Activated B cell treated with CpG ODN at 0.5 μM for 24 hours (primary cell): ENCODE data around the gene PLEKHG4B. TPM values are rescaled to one million over a fixed set of nuclear protein-coding genes. Genes with fewer than 3 reads are reported as not detected.

ENCODE experiments used
- ATAC-seq: fragments of 200-7000 bp; cut with Tn5 transposase; one replicate; pipeline ENCODE4 v1.10.0; 2021; ENCODE audit warnings: low read depth, mild to moderate bottlenecking, moderate library complexity
- CTCF ChIA-PET: fragments of 350-600 bp; sonication (Branson Sonifier 250); formaldehyde crosslinking; loops from one replicate; lab custom pipeline; 2021; ENCODE audit warnings: antibody characterized with exemption; lab: Charles Lee
- POLR2A ChIA-PET: fragments of 350-600 bp; sonication (Branson Sonifier 250); formaldehyde crosslinking; loops from one replicate; lab custom pipeline; 2021; ENCODE audit warnings: antibody characterized with exemption; lab: Charles Lee
- DNase-seq: peaks from one replicate; pipeline ENCODE4 v3.0.0; 2022
- H3K27ac Mint-ChIP-seq: one replicate; pipeline ENCODE4 v1.8.0; 2020; ENCODE audit warnings: mixed read lengths
- H3K27me3 Mint-ChIP-seq: one replicate; pipeline ENCODE4 v1.8.0; 2021; ENCODE audit warnings: mixed read lengths
- H3K36me3 Mint-ChIP-seq: one replicate; pipeline ENCODE4 v1.8.0; 2021; ENCODE audit warnings: low read depth, mixed read lengths
- H3K4me1 Mint-ChIP-seq: one replicate; pipeline ENCODE4 v1.8.0; 2021; ENCODE audit warnings: mixed read lengths
- H3K4me3 Mint-ChIP-seq: one replicate; pipeline ENCODE4 v1.8.0; 2020; ENCODE audit warnings: mild to moderate bottlenecking, mixed read lengths
- H3K9me3 Mint-ChIP-seq: one replicate; pipeline ENCODE4 v1.8.0; 2020; ENCODE audit warnings: mixed read lengths
- intact Hi-C: fragments of 100-400 bp; cut with micrococcal nuclease; formaldehyde crosslinking; loops from one replicate; pipeline ENCODE4 v1.15.1; 2024
- total RNA-seq: library from RNA; stranded (reverse); gene quantifications from 2 replicates; pipeline ENCODE4 v1.2.3, GENCODE V29; 2022
- TF ChIP-seq, protein P1 (sequence below): fragments of 200-600 bp; IDR thresholded peaks from one replicate; pipeline ENCODE4 v1.8.0; 2022; ENCODE audit warnings: antibody characterized with exemption, mild to moderate bottlenecking

The PLEKHG4B gene
- total RNA-seq, 1 donor from 2014 or later = not detected

DNA sequence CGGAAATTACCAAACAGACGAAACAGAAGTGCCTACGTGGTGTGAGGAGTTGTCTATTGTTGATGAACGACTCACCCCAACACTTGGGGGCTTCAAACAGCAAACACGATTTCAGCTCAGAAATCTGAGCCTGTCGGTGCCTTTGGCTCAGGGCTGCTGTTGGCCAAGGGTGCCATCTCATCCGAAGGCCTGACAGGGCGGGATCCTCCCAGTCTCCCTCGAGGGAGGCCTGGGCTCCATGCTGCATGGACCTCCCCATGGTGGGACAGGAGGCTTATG lies 100.7 kb downstream of the PLEKHG4B start:
- POLR2A ChIA-PET = interaction anchor here (0.7 to 1.2 kb wide), 2 partner anchors 25 to 27 kb away, joined by 3 read pairs; partner anchors contain the start of genes CCDC127 and SDHA
- Mint-ChIP-seq H3K27me3 (peaks cover 11% of the 10 kb centered on the region), H3K4me1 (peaks cover 11% of the 10 kb centered on the region), H3K9me3 (no peaks in the 10 kb centered on the region), H3K4me3 (no peak overlapping the region), H3K36me3 (no peaks in the 10 kb centered on the region), H3K27ac (no peak overlapping the region)
- DNase-seq = no peak
- TF ChIP-seq, protein P1, sequence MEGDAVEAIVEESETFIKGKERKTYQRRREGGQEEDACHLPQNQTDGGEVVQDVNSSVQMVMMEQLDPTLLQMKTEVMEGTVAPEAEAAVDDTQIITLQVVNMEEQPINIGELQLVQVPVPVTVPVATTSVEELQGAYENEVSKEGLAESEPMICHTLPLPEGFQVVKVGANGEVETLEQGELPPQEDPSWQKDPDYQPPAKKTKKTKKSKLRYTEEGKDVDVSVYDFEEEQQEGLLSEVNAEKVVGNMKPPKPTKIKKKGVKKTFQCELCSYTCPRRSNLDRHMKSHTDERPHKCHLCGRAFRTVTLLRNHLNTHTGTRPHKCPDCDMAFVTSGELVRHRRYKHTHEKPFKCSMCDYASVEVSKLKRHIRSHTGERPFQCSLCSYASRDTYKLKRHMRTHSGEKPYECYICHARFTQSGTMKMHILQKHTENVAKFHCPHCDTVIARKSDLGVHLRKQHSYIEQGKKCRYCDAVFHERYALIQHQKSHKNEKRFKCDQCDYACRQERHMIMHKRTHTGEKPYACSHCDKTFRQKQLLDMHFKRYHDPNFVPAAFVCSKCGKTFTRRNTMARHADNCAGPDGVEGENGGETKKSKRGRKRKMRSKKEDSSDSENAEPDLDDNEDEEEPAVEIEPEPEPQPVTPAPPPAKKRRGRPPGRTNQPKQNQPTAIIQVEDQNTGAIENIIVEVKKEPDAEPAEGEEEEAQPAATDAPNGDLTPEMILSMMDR = no peak
- CTCF ChIA-PET = no interaction called here
- ATAC-seq = no peak
- intact Hi-C loops = no loop called here

DNA sequence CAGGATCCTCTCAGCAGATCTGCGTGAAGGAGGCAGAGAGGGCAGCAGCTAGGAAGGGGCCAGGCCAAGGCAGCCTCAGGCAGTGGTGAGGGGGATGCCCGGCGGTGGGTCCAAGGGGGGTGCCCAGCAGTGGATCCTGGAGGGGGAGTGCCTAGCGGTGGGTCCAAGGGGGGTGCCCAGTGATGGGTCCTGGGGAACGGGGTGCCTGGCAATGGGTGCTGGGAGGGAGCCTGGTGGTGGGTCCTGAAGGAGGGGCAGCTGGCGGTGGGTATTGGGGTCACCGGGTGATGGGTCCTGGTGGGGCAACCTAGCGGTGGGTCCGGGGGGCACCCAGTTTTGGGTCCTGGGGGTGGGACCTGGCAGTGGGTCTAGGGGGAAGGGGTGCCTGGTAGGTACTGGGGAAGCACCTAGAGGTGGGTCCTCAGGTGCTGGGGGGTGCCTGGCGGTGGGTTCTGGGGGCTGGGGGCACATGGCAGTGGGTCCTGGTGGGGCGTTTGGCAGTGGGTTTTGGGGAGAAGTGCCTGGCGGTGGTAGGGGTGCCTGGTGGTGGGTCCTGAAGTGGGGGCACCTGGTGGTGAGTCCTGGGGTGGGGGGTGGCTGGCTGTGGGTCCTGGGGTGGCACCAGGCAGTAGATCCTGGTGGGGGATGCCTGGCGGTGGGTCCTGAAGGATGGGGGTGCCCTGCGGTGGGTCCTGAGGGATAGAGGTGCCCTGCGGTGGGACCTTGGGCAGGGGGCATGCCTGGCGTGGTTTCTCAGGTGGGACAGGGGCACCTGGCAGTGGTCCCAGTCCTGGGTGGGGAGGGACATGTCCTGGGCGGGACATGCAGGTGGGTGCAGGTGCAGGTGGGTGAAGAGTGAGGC lies 101.2 kb downstream of the PLEKHG4B start:
- POLR2A ChIA-PET = no interaction called here
- Mint-ChIP-seq H3K9me3 (no peaks in the 10 kb centered on the region), H3K4me1 (peaks cover 10% of the 10 kb centered on the region), H3K4me3 (no peak overlapping the region), H3K27me3 (peaks cover 11% of the 10 kb centered on the region), H3K27ac (no peak overlapping the region), H3K36me3 (no peaks in the 10 kb centered on the region)
- no peak for DNase-seq
- CTCF ChIA-PET = no interaction called here
- intact Hi-C loops = no loop called here
- ATAC-seq = no peak
- TF ChIP-seq, protein P1 = no peak

DNA sequence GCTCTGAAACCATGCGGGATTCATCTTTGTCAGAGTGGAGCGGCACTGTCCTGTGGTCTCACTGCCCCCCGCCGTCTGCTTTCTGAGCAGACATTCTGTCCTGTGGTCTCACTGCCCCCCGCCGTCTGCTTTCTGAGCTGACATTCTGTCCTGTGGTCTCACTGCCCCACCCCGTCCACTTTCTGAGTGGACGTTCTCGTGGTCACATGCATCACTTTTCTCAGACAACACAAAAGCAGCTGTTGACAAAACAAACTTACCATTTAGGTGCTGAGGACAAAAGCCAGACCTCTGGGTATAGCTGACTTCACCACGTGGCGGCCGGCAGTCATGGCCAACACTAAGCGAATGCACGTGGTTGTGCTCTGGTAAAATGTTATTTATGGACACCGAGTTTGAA lies 102.1 kb downstream of the PLEKHG4B start:
- no peaks in the 10 kb centered on the region for H3K36me3 Mint-ChIP-seq
- CTCF ChIA-PET = no interaction called here
- peaks cover 8% of the 10 kb centered on the region for H3K27me3 Mint-ChIP-seq
- H3K4me1 Mint-ChIP-seq = peaks cover 4% of the 10 kb centered on the region
- POLR2A ChIA-PET = no interaction called here
- H3K4me3 Mint-ChIP-seq = no peak overlapping the region
- TF ChIP-seq, protein P1 = no peak
- intact Hi-C loops = no loop called here
- ATAC-seq = no peak
- H3K27ac Mint-ChIP-seq = no peak overlapping the region
- DNase-seq = no peak
- H3K9me3 Mint-ChIP-seq = no peaks in the 10 kb centered on the region

DNA sequence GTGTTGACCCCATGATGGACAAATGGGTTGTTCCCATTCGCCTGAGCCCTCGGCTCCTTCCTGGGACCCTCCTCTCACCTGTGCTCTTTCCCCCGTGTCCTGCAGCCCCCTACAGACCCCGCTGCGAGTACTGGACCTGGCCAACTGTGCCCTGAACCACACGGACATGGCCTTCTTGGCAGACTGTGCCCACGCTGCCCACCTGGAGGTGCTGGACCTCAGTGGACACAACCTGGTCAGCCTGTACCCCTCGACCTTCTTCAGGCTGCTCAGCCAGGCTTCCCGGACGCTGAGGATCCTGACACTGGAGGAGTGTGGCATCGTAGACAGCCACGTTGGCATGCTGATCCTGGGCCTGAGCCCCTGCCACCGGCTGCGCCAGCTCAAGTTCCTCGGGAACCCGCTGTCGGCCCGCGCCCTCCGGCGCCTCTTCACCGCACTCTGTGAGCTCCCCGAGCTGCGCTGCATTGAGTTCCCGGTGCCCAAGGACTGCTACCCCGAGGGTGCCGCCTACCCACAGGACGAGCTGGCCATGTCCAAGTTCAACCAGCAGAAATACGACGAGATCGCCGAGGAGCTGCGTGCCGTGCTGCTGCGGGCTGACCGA lies 102.7 kb downstream of the PLEKHG4B start:
- ChIA-PET CTCF (no interaction called here), POLR2A (no interaction called here)
- TF ChIP-seq, protein P1 = no peak
- ATAC-seq = no peak
- Mint-ChIP-seq H3K36me3 (no peaks in the 10 kb centered on the region), H3K9me3 (no peaks in the 10 kb centered on the region), H3K27ac (no peak overlapping the region), H3K27me3 (peaks cover 8% of the 10 kb centered on the region), H3K4me3 (no peak overlapping the region), H3K4me1 (peaks cover 4% of the 10 kb centered on the region)
- intact Hi-C loops = no loop called here
- no peak for DNase-seq

DNA sequence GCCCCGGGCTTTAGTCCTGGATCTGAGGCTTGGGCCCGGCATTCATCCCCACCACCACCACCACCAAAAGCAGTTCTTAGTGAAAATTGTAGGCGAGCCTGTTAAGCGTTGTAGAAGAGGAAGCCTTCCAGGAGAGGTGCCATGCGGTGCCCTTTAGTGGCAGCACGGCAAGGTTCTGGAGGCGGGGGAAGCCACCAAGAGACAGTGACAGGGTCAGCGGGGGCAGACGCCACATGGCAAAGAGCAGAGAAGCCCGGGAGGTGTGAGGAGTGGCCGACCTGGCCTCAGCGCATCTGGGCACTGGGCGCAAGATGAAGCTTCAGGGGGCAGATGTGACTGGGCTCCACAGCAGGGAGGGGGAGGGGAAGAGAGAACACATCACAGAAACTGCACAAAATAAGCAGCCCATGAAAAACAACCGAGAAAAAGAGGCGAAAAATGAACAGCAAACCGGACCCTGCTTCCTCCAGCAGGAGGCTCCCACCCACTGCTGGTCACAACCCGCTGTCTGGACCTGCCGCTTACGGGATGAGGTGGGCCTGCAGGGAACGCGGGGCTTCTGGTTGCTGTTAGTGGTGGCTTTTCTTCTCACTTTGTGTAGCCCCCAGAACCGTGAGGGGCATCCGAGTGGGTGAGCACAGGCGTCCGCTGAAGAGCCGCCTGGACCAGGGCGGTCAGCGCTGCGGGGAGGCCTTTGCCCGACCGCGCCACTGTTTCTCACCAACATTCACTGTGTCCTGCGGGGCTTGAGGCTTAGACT lies 103.6 kb downstream of the PLEKHG4B start:
- H3K36me3 Mint-ChIP-seq = no peaks in the 10 kb centered on the region
- ChIA-PET POLR2A (no interaction called here), CTCF (interaction anchor here (0.6 kb wide), 1 partner anchor 10 kb away, joined by 3 read pairs; no protein-coding TSS in a partner anchor)
- DNase-seq = no peak
- no peak for ATAC-seq
- intact Hi-C loops = no loop called here
- TF ChIP-seq, protein P1 = no peak
- H3K27me3 Mint-ChIP-seq = peaks cover 8% of the 10 kb centered on the region
- no peak overlapping the region for H3K27ac Mint-ChIP-seq
- no peaks in the 10 kb centered on the region for H3K9me3 Mint-ChIP-seq
- H3K4me1 Mint-ChIP-seq = peaks cover 6% of the 10 kb centered on the region
- H3K4me3 Mint-ChIP-seq = no peak overlapping the region
